Stimulated activated CD8-positive, alpha-beta memory T cell treated with anti-CD3 and anti-CD28 coated beads, Interleukin-7, amount 100 ng/mL, for 48 hours (primary cell): ENCODE results near the gene GCK.

Experiments
- DNase-seq, 2 donors: peaks; one replicate each; pipeline ENCODE4 v3.0.0-alpha.2; 2020; ENCODE audit warnings: low read depth in 1 of 2; ENCODE audit errors: extremely low read depth in 1 of 2

The GCK gene

GRCh38 chr7:44189286-44189992 is at the start of gene GCK:
TSS of gene GCK (minus strand) at chr7:44189439. CDS start at chr7:44188953, 486 bp downstream.
- DNase-seq: no peak

DNA sequence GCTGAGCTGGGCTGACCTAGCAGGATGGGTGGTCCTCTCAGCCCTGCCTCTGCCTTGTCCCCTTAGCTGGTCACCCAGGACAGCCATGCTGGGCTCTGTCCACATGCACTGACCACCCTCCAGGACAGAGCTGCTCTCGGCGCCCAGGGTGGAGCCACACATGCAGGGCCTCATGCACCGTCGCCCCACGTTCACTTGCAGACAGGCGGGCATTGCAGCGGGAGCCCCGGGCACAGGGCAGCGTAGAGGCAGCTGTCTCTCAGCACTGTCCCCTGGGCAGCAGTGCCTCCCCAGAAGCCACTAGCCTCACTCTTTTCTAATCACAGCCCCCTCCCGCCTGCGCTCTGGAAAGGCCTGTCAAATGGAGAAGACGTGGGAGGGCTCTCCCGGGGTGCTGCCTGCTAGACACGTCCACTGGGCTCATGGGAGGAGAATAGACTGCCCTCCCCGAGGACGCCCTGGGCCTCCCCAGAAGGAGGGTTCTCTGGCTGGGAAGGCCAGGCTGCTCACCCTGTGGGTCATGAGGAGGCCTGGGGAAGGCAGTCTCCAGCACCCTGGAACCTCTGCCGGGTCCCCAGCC is 49.0 kb upstream of the GCK start:
- DNase-seq: no peak

DNA sequence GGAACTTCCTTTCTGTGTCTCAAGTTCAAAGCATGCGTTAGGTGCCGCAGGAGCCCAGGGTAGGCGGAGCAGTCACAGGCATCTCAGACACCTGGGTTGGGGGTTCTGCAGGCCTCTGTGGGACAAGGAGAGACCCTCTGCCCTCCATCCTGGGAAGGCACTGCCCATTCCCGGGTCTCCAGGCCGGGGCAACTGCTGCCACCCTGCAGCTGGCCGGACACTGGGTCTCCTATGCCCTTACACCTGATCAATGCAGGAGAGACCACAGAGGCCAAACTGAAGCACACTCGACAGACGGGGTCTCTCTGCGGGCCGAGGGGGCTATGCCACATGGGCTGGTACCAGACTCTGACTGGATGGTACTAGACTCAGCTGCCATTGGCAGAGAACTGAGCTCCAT is 48.5 kb upstream of the GCK start:
- DNase-seq: no peak

GRCh38 chr7:44236333-44236728 is 47.1 kb upstream of the GCK start:
- DNase-seq: no peak

- DNase-seq: no peak
Measured at GRCh38 chr7:44235582-44236332, 46.5 kb upstream of the GCK start.

DNA sequence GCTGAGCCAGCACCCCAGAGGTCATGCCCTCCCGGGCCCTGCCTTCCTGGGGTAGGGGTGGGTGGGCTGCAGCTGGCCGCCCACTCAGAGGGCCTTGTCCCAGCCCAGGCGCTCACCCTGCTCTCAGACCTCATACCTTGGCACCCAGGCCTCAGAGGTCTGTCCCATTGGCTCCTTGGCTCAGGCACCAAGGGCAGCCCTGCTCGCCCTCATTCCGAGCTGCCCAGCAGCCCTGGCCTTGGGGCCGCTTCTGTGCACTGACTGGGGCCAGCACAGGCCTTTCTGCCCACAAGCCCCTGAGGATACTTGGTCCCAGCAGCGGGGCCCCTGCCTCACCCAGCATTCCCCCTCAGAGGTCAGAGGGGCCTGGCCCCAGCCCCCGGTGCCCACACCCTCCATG is 45.8 kb upstream of the GCK start:
- DNase-seq: no peak

DNA sequence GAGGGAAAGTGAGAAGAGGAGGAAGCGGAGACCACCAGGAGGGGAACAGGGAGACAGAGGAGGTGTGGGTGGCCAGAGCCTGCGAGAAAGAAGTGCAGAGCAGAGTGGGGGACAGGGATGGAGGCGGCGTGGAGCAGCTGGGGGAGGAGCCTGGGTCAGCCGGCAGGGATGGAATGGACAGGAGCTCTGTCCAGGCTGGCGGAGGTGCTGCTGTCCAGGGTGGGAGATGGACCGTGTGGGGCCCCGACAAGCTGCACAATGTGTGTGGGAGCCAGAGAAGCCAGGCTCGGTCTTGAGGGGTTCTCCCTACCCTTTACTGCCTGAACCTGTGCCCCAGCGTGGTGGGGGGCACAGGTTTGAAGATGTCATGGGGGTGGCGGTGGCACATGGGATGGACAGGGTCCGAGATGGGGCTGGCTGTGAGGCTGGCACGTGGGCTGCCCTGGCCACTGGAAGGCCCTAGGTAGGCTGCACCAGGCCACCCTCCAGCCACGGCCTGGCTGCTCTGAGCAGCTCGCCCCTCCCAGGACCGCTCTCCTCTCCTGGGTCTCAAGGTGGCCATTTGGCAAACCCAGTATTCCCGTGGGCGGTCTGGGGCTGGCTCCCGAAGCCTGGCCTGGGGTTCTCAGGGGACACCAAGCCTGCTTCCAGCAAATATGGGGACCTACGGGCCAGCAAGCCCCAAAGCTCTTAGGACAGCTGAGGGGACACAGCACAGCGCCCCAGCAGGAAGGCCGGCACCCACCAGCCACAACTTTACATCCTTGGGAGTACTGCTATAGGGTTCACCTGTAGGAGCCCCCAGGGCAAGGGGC is 43.9 kb upstream of the GCK start:
- no peak for DNase-seq

DNA sequence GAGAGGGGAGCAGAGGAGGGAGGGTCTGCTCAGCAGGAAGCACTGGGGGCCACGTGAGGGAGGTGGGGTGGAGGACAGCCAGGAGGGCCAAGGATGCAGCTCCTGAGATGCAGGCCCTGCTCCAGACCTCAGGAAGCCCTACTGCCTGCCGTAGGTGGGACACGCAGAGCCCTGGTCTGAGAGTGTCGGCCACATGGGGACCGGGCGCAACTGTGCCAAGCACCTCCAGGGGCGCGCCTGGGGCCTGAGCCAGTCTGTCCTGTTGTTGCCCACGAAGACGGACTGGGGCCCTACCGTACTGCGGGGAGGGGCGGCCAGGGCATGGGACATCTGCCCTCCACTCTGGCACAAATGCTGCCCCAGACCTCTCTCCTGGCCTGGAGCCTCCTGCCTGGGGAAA is 43.2 kb upstream of the GCK start:
- DNase-seq: no peak

DNA sequence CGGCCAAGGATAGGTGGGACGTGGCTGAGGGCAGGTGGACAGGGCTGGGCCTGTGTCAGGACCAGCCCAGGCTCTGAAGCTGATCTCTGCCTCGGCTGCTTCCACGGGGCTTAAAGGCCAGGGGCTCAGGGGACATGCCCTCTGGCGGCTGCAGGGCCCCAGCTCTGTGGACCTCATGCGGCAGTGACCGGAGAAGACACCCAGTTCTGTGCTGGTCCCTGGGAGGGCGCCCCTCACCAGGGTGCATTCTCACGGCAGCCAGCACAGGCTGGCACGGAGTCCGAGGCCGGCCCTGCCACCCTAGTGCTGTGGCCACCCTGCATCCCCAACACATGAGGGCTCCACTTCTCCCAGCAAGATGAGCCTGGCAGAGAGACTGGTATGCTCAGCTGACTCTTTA is 41.8 kb upstream of the GCK start:
- no peak for DNase-seq

- DNase-seq: no peak
Measured at GRCh38 chr7:44230286-44230685, 41.0 kb upstream of the GCK start.

DNA sequence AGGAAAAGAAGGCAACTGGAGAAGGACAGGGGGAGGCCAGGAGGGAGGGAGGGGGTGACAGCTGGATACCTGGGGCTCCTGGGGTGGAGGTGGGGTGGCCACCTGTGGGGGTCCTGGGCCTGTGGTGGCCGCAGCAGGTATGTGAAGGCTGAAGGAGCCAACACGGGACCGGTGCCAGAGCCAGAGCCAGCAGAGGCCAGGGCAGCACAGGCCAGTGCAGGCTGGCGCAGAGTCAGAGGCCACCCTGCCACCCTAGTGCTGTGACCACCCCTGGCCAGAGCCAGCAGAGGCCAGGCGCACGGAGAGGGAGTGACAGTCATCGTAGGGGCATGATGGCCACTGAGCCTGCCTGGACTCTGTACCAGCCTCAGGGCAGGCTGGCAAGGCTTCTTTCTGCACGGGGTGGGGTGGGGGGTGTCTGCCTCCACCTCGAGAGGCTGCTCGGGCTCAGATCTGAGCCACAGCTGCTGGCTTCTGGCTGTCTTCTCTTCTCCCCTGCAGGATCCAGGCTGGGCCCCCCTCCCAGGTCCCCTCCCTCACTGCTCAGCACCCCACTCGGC is 40.4 kb upstream of the GCK start:
- DNase-seq: no peak

DNA sequence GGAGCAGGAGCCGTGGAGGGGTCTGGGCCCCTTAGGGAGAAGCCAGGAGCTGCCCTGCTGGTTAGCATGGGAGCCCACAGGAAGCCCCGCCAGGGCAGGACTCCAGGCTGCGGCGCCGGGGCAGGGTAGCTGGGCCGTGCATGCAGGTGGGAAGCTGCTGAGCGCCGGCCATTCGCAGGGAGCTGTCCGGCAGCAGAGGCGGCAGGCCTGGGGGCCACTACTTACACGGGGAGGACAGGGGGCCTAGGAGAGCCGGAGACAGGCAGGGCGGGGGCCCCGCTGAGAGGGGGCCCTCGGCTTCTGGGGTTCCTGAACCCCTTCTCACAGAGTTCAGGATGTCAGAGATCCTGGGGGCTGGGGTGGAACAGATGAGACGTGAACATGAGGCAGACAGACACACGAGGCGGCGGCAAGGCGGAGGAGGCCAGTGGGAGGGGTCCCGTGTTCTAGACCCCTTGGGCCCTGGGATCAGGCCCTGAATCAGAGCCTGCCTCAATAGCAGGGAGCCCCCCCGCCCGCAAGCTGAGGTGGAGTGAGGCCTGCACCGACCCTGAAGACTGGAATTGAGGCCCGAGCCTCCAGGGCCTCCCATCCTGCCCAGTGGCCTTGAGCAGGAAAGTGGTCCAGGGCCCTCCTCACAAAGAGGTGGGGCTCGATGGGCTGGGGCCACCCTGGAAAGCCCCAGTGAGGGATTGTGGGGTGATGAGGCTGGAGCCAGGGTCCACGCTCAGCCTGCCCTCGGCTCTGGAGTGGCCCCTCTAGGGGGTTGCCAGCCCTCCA is 39.5 kb upstream of the GCK start:
- no peak for DNase-seq

- no peak for DNase-seq
Measured at GRCh38 chr7:44227911-44228310, 38.7 kb upstream of the GCK start.

DNA sequence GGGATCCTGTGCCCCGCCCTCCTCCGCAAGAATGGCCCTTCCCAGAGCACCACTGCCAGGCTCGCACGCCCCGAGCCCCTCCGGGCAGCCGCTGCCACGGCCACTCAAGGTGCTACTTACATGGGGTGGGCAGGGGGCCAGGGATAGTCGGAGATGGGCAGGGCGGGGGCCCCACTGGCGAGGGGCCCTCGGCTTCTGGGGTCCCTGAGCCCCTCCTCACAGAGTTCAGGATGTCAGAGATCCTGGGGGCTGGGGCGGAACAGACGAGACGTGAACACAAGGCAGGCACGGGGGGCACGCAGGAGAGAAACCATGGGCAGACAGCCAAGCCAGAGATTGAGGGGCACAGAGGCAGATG is 37.1 kb upstream of the GCK start:
- no peak for DNase-seq

DNA sequence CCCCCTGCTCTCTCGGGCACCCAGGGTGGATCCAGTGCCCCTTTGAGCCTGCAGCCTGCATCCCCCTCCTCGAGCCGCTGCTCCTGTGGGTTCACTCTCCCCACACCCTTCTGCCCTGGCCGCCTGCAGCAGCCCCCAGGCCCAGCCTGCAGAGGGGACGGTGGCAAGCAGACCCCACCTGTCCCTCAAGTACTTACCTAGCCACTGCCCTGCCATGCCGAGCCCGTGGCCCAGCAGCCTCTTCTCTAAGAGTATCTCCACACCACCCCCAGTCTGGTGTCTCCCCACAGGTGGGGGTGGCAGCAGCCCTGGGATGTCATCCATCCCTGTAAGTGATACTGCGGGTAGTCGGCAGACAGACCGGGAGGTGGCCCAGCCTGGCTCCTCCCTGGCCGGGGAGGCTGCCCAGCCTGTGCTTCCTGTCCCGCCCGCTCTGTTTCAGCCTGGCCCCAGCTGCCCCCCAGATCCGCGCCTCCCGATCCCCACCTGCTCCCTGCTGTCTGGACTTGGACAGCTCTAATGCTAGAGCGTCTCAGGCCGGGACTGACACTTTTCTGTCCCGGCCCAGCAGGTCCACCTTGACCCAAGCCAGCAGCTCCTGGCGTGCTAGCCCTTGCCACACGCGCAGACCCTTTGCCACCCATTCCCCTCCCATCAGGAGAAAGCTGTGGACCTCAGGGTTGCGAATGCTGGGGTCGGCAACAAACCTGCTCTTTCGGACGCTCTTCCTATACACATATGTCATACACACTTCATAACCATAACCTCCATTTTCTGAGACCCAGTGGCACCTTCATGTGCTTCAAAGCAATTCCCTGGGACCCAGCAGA is 36.5 kb upstream of the GCK start:
- DNase-seq: no peak

DNA sequence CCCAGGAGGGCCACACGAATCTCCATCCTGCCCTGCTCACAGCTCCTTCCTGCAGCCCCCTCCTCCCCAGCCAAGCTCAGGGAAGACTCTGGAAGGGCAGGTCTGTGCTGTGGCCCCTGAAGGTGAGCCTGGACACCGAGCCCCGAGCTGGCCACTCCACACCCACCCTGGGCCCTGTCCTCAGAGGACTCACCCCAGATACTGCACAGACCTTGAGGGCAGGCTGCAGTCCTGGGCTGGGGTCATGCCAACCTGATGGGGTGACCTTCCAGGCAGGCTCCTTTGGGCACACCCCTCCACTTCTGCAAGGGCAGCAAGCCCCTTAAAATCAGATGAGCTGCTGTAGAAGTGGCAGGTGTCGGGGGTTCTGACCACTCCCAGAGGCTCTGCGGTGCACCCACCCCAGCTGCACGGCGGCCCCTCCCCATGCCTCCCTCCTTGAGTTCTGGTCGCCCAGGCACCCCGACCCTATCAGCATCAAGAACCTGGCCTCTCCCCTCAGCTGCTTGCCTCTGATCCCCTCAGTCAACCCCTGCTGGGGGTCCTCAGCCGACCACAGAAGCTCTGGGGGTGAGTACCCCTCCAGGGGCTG is 35.8 kb upstream of the GCK start:
- no peak for DNase-seq

- no peak for DNase-seq
Measured at GRCh38 chr7:44224080-44224973, 35.1 kb upstream of the GCK start.
